SU-DHL-6 (cell line): ENCODE measurements around the gene GDPD3.

ENCODE experiments used
- CTCF ChIP-seq: fragments of 200-600 bp; sonication (generic); IDR thresholded peaks from one replicate; pipeline ENCODE4 v1.5.1; 2017; ENCODE audit warnings: antibody characterized with exemption, mild to moderate bottlenecking, low read length, moderate library complexity; ENCODE audit not compliant: insufficient read depth, poor library complexity, severe bottlenecking
- EZH2phosphoT487 ChIP-seq: fragments of 200-600 bp; sonication (generic), shearing (Covaris generic); conservative IDR thresholded peaks from 2 replicates; pipeline ENCODE4 v1.6.1; 2018; ENCODE audit warnings: mild to moderate bottlenecking, antibody characterized with exemption, low read length, moderate library complexity, mixed read lengths

GRCh38 chr16:30108059-30108850 is 5.1 kb downstream of the GDPD3 start:
- no peak for TF ChIP-seq CTCF
- TF ChIP-seq EZH2phosphoT487, result no peak
